HG03097 (cell line): Measurements from ENCODE around the gene CCDC92.

Experiments
- ATAC-seq: cut with Tn5 transposase; IDR thresholded peaks from one replicate; pipeline ENCODE4 v1.9.1; 2021; ENCODE audit not compliant: unreplicated experiment, low FRiP score

The CCDC92 gene

GRCh38 chr12:124002021-124002644 lies 29.5 kb upstream of the CCDC92 start:
- no peak for ATAC-seq

- no peak for ATAC-seq
Measured at GRCh38 chr12:124001343-124001742, 28.7 kb upstream of the CCDC92 start.

- no peak for ATAC-seq
Measured at GRCh38 chr12:124000111-124000510, 27.5 kb upstream of the CCDC92 start.

- no peak for ATAC-seq
Measured at GRCh38 chr12:123998991-123999359, 26.3 kb upstream of the CCDC92 start.

GRCh38 chr12:123998344-123998990 lies 25.8 kb upstream of the CCDC92 start:
- ATAC-seq: no peak

GRCh38 chr12:123997908-123998307 lies 25.3 kb upstream of the CCDC92 start:
- ATAC-seq: no peak

- no peak for ATAC-seq
Measured at GRCh38 chr12:123997033-123997822, 24.6 kb upstream of the CCDC92 start.

GRCh38 chr12:123996581-123996980 lies 23.9 kb upstream of the CCDC92 start:
- ATAC-seq: no peak

GRCh38 chr12:123995023-123995748 lies 22.6 kb upstream of the CCDC92 start:
- ATAC-seq: no peak

GRCh38 chr12:123992118-123992825 lies 19.6 kb upstream of the CCDC92 start:
- no peak for ATAC-seq

GRCh38 chr12:123991372-123991951 lies 18.8 kb upstream of the CCDC92 start:
- no peak for ATAC-seq

- no peak for ATAC-seq
Measured at GRCh38 chr12:123990511-123990910, 17.9 kb upstream of the CCDC92 start.

GRCh38 chr12:123989753-123990152 lies 17.1 kb upstream of the CCDC92 start:
- no peak for ATAC-seq

GRCh38 chr12:123989168-123989567 lies 16.5 kb upstream of the CCDC92 start:
- no peak for ATAC-seq

GRCh38 chr12:123987022-123987421 lies 14.4 kb upstream of the CCDC92 start:
- no peak for ATAC-seq

- no peak for ATAC-seq
Measured at GRCh38 chr12:123986374-123986965, 13.8 kb upstream of the CCDC92 start.

GRCh38 chr12:123984903-123985302 lies 12.3 kb upstream of the CCDC92 start:
- ATAC-seq: no peak

- no peak for ATAC-seq
Measured at GRCh38 chr12:123983822-123984485, 11.3 kb upstream of the CCDC92 start.

GRCh38 chr12:123982269-123982668 lies 9.6 kb upstream of the CCDC92 start:
- ATAC-seq: no peak
